ENCODE results near the gene TAOK2. TPM values are rescaled to one million over a fixed set of nuclear protein-coding genes. Genes with fewer than 3 reads are reported as not detected.
"Not testable (repeated sequence)": the region's sequence is repeated elsewhere in the genome, so short reads cannot be mapped to it uniquely, and the experiment has no call there.

TAOK2 gene
- total RNA-seq, 1 experiment from 2014 or later, result 76.2 TPM

DNA sequence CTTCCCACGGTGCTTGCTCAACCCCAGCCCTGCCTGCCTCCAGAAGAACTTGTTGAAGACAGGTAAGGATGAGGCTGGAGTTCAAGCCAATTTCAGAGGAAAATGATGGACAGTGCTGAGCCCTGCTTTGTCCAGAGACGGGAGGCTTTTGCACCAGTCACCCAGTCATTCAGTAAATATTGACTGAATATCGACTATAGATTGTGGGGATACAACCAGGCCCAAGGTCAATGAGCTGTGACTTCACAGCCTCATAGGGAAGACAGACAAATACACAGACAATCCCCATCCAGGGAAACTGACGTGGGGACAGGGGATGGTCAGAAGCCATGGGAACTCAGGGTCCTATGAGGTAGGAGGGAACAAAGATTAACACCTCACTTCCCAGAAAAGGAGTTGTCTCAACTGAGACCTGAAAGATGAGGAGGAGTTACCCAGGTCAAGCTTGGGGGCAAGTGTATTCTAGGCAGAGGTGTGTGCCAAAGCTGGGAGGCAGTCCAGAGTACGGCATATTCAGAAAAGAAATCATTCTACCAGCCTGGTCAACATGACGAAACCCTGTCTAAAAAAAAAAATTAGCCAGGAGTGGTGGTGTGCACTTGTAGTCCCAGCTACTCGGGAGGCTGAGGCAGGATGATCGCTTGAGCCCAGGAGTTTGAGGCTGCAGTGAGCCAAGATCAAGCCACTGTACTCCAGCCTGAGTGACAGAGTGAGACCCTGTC lies 43.0 kb downstream of the TAOK2 start:
- no peak overlapping the region for H3K4me3 Mint-ChIP-seq (ENCODE audit: low read depth, unreplicated experiment)
- CTCF ChIA-PET, result interaction anchor here (0.6 kb wide), 1 partner anchor 1708 kb away, joined by 6 read pairs; no protein-coding TSS in a partner anchor
- DNase-seq, result no peak
- BruUV-seq (replicated peaks), result no TSS peak
- TF ChIP-seq, protein P1, sequence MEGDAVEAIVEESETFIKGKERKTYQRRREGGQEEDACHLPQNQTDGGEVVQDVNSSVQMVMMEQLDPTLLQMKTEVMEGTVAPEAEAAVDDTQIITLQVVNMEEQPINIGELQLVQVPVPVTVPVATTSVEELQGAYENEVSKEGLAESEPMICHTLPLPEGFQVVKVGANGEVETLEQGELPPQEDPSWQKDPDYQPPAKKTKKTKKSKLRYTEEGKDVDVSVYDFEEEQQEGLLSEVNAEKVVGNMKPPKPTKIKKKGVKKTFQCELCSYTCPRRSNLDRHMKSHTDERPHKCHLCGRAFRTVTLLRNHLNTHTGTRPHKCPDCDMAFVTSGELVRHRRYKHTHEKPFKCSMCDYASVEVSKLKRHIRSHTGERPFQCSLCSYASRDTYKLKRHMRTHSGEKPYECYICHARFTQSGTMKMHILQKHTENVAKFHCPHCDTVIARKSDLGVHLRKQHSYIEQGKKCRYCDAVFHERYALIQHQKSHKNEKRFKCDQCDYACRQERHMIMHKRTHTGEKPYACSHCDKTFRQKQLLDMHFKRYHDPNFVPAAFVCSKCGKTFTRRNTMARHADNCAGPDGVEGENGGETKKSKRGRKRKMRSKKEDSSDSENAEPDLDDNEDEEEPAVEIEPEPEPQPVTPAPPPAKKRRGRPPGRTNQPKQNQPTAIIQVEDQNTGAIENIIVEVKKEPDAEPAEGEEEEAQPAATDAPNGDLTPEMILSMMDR (IDR thresholded peaks at IDR 0.05; ENCODE audit: unreplicated experiment), result no peak
- H3K4me1 Mint-ChIP-seq (ENCODE audit: low read depth, unreplicated experiment), result peaks cover 14% of the 10 kb centered on the region
- no peak overlapping the region for H3K27ac Mint-ChIP-seq (ENCODE audit: unreplicated experiment)
- H3K27me3 Mint-ChIP-seq (ENCODE audit: unreplicated experiment), result peaks cover 7% of the 10 kb centered on the region
- no peaks in the 10 kb centered on the region for H3K9me3 Mint-ChIP-seq (ENCODE audit: low read depth, unreplicated experiment)
- peaks cover 14% of the 10 kb centered on the region for H3K36me3 Mint-ChIP-seq (ENCODE audit: insufficient read depth, unreplicated experiment)
- intact Hi-C loops (cut with micrococcal nuclease; ENCODE audit: unreplicated experiment), result no loop called here

- H3K4me3 Mint-ChIP-seq (ENCODE audit: low read depth, unreplicated experiment), result no peak overlapping the region
- no TSS peak for BruUV-seq (replicated peaks)
- H3K27me3 Mint-ChIP-seq (ENCODE audit: unreplicated experiment), result peaks cover 2% of the 10 kb centered on the region
- intact Hi-C loops (cut with micrococcal nuclease; ENCODE audit: unreplicated experiment), result no loop called here
- peaks cover 9% of the 10 kb centered on the region for H3K36me3 Mint-ChIP-seq (ENCODE audit: insufficient read depth, unreplicated experiment)
- DNase-seq, result no peak
- CTCF ChIA-PET, result interaction anchor here (0.6 kb wide), 1 partner anchor 1708 kb away, joined by 6 read pairs; no protein-coding TSS in a partner anchor
- no peak overlapping the region for H3K27ac Mint-ChIP-seq (ENCODE audit: unreplicated experiment)
- no peaks in the 10 kb centered on the region for H3K9me3 Mint-ChIP-seq (ENCODE audit: low read depth, unreplicated experiment)
- TF ChIP-seq, protein P1 (IDR thresholded peaks at IDR 0.05; ENCODE audit: unreplicated experiment), result no peak
- H3K4me1 Mint-ChIP-seq (ENCODE audit: low read depth, unreplicated experiment), result peaks cover 9% of the 10 kb centered on the region
Observed at GRCh38 chr16:30017277-30017656, 43.6 kb downstream of the TAOK2 start.

GRCh38 chr16:30017937-30018336 lies 44.3 kb downstream of the TAOK2 start:
- H3K27ac Mint-ChIP-seq (ENCODE audit: unreplicated experiment); DNase-seq; H3K4me3 Mint-ChIP-seq (ENCODE audit: low read depth, unreplicated experiment); H3K36me3 Mint-ChIP-seq (ENCODE audit: insufficient read depth, unreplicated experiment); H3K27me3 Mint-ChIP-seq (ENCODE audit: unreplicated experiment); intact Hi-C loops (cut with micrococcal nuclease; ENCODE audit: unreplicated experiment); H3K9me3 Mint-ChIP-seq (ENCODE audit: low read depth, unreplicated experiment); H3K4me1 Mint-ChIP-seq (ENCODE audit: low read depth, unreplicated experiment); BruUV-seq (replicated peaks): not testable (repeated sequence)
- CTCF ChIA-PET, result interaction anchor here (0.6 to 0.7 kb wide), 3 partner anchors 58 to 1032 kb away, joined by 3 to 4 read pairs (median 3); no protein-coding TSS in a partner anchor

- peaks cover 3% of the 10 kb centered on the region for H3K27me3 Mint-ChIP-seq (ENCODE audit: unreplicated experiment)
- H3K4me3 Mint-ChIP-seq (ENCODE audit: low read depth, unreplicated experiment), result no peak overlapping the region
- TF ChIP-seq, protein P1 (IDR thresholded peaks at IDR 0.05; ENCODE audit: unreplicated experiment), result no peak
- CTCF ChIA-PET, result interaction anchor here (1.2 kb wide), 1 partner anchor 13 kb away, joined by 3 read pairs; no protein-coding TSS in a partner anchor
- intact Hi-C loops (cut with micrococcal nuclease; ENCODE audit: unreplicated experiment), result no loop called here
- no peaks in the 10 kb centered on the region for H3K9me3 Mint-ChIP-seq (ENCODE audit: low read depth, unreplicated experiment)
- no peak for DNase-seq
- no peak overlapping the region for H3K27ac Mint-ChIP-seq (ENCODE audit: unreplicated experiment)
- H3K4me1 Mint-ChIP-seq (ENCODE audit: low read depth, unreplicated experiment), result peaks cover 9% of the 10 kb centered on the region
- peaks cover 9% of the 10 kb centered on the region for H3K36me3 Mint-ChIP-seq (ENCODE audit: insufficient read depth, unreplicated experiment)
- BruUV-seq (replicated peaks), result no TSS peak
Observed at GRCh38 chr16:30018731-30019158, 45.1 kb downstream of the TAOK2 start.

DNA sequence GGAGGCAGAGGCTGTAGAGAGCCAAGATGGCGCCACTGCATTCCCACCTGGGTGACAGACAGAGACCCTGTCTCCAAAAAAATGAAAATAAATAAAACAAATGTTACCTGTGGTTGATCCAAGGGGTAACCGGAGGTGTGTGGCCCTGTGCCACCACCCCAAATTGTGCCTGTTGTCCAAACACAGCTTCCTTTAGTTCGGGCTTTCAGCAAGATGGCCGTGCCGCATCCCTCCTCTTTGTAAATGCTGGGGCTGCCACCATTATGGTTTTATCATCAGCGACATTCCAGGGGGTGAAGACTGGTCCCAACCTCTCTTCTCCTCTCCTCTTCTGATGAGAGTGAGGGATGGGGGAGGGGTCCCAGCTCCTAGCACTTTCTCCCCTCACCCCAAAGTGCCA lies 49.2 kb downstream of the TAOK2 start, which contains the start of gene C16orf92:
Gene C16orf92, plus strand, starts transcription at position 312 of the 400 bp plus-strand sequence. CDS start 143 bp downstream, outside the sequence.
- H3K4me3 Mint-ChIP-seq (ENCODE audit: low read depth, unreplicated experiment), result no peak within 1 kb of the TSS
- no peaks in the 10 kb centered on the region for H3K9me3 Mint-ChIP-seq (ENCODE audit: low read depth, unreplicated experiment)
- H3K36me3 Mint-ChIP-seq (ENCODE audit: insufficient read depth, unreplicated experiment), result peaks cover 14% of the 10 kb centered on the region
- CTCF ChIA-PET, result interaction anchor here (1.7 kb wide), 1 partner anchor 9 kb away, joined by 6 read pairs; no protein-coding TSS in a partner anchor
- intact Hi-C loops (cut with micrococcal nuclease; ENCODE audit: unreplicated experiment), result loop anchor here (5.0 kb wide), 2 partner anchors 201 to 321 kb away; partner anchors contain the start of gene MVP
- DNase-seq, result no peak
- H3K4me1 Mint-ChIP-seq (ENCODE audit: low read depth, unreplicated experiment), result peaks cover 13% of the 10 kb centered on the region
- TF ChIP-seq, protein P1 (IDR thresholded peaks at IDR 0.05; ENCODE audit: unreplicated experiment), result no peak
- H3K27me3 Mint-ChIP-seq (ENCODE audit: unreplicated experiment), result peaks cover 45% of the 10 kb centered on the region
- BruUV-seq (replicated peaks), result no TSS peak
- H3K27ac Mint-ChIP-seq (ENCODE audit: unreplicated experiment), result no peak within 1 kb of the TSS
